Measurements from ENCODE around the gene TFF1.

- TF ChIP-seq CTCF (IDR thresholded peaks at IDR 0.05) (no peak), EP300 (IDR thresholded peaks at IDR 0.05) (no peak), POLR2A (IDR thresholded peaks at IDR 0.05) (no peak)
These were observed 29.7 kb upstream of the TFF1 start, which contains the start of gene TMPRSS3 for GRCh38 chr21:42395905-42396651.
